Measurements from ENCODE around the gene LPAR2. TPM values are rescaled to one million over a fixed set of nuclear protein-coding genes. Genes with fewer than 3 reads are reported as not detected.
A peak's percentile ranks its signal among the peaks of the same experiment; 100 is the strongest.

LPAR2 gene
- total and polyA plus RNA-seq, 8 donors, result 4.1 to 156 (median 19.0) TPM

- Histone ChIP-seq H3K27ac (no peak overlapping the region), H3K36me3 (no peaks in the 10 kb centered on the region), H3K4me3 (no peak overlapping the region), H3K27me3 (no peaks in the 10 kb centered on the region), H3K4me1 (peaks cover 0 to 22% (median 13%) of the 10 kb centered on the region in 4 donors), H3K9me3 (no peaks in the 10 kb centered on the region)
- no peak for DNase-seq
- intact Hi-C loops (cut with DNase I; ENCODE audit: low total_unique reads), result no loop called here
- TF ChIP-seq POLR2A (IDR thresholded peaks at IDR 0.05) (no peak), EP300 (IDR thresholded peaks at IDR 0.05) (no peak), CTCF (IDR thresholded peaks at IDR 0.05) (no peak), POLR2AphosphoS5 (IDR thresholded peaks at IDR 0.05) (no peak)
- 87 to 95% (median 92%) methylated on average over 6 of the region's 6 CpGs for WGBS, 5 donors
Measured at GRCh38 chr19:19582471-19582870, 45.5 kb downstream of the LPAR2 start.

GRCh38 chr19:19581391-19581790, 46.6 kb downstream of the LPAR2 start:
- 90 to 94% (median 92%) methylated on average over 12 to 13 of the region's 13 CpGs for WGBS, 5 donors
- peaks cover 0 to 22% (median 13%) of the 10 kb centered on the region in 4 donors for H3K4me1 ChIP-seq
- TF ChIP-seq POLR2A (IDR thresholded peaks at IDR 0.05), result no peak
- no peak for TF ChIP-seq POLR2AphosphoS5 (IDR thresholded peaks at IDR 0.05)
- no peak for TF ChIP-seq EP300 (IDR thresholded peaks at IDR 0.05)
- TF ChIP-seq CTCF (IDR thresholded peaks at IDR 0.05), result no peak
- intact Hi-C loops (cut with DNase I; ENCODE audit: low total_unique reads), result no loop called here
- no peaks in the 10 kb centered on the region for H3K9me3 ChIP-seq
- no peak overlapping the region for H3K4me3 ChIP-seq
- DNase-seq, result no peak
- no peaks in the 10 kb centered on the region for H3K27me3 ChIP-seq
- no peaks in the 10 kb centered on the region for H3K36me3 ChIP-seq
- H3K27ac ChIP-seq, result peak overlapping the region in 1 of 5 donors; percentile 60

- peaks cover 0 to 22% (median 13%) of the 10 kb centered on the region in 4 donors for H3K4me1 ChIP-seq
- 30 to 57% (median 45%) methylated on average over 4 of the region's 4 CpGs for WGBS, 5 donors
- peak overlapping the region; percentile 37 to 77 (median 60) for H3K27ac ChIP-seq
- no peak for TF ChIP-seq CTCF (IDR thresholded peaks at IDR 0.05)
- no peak for TF ChIP-seq EP300 (IDR thresholded peaks at IDR 0.05)
- no peak for TF ChIP-seq POLR2A (IDR thresholded peaks at IDR 0.05)
- TF ChIP-seq POLR2AphosphoS5 (IDR thresholded peaks at IDR 0.05), result peak in 2 of 3 donors; percentile 15 to 52
- DNase-seq, result peak; percentile 50 to 63
- H3K36me3 ChIP-seq, result no peaks in the 10 kb centered on the region
- H3K9me3 ChIP-seq, result no peaks in the 10 kb centered on the region
- no peak overlapping the region for H3K4me3 ChIP-seq
- no peaks in the 10 kb centered on the region for H3K27me3 ChIP-seq
- intact Hi-C loops (cut with DNase I; ENCODE audit: low total_unique reads), result no loop called here
Measured at GRCh38 chr19:19580418-19580817, 47.6 kb downstream of the LPAR2 start.

GRCh38 chr19:19579533-19580361, 48.3 kb downstream of the LPAR2 start:
- Histone ChIP-seq H3K36me3 (no peaks in the 10 kb centered on the region), H3K27ac (peak overlapping the region; percentile 37 to 77 (median 60)), H3K4me1 (peaks cover 0 to 22% (median 13%) of the 10 kb centered on the region in 4 donors), H3K9me3 (no peaks in the 10 kb centered on the region), H3K4me3 (no peak overlapping the region), H3K27me3 (no peaks in the 10 kb centered on the region)
- intact Hi-C loops (cut with DNase I; ENCODE audit: low total_unique reads), result no loop called here
- WGBS, 5 donors, result 85 to 90% (median 86%) methylated on average over 24 to 25 of the region's 25 CpGs
- TF ChIP-seq POLR2A (IDR thresholded peaks at IDR 0.05), result no peak
- TF ChIP-seq CTCF (IDR thresholded peaks at IDR 0.05), result no peak
- TF ChIP-seq EP300 (IDR thresholded peaks at IDR 0.05), result no peak
- TF ChIP-seq POLR2AphosphoS5 (IDR thresholded peaks at IDR 0.05), result no peak
- DNase-seq, result no peak
